HepG2 (cell line): ENCODE data around the gene HIRA. TPM values are rescaled to one million over a fixed set of nuclear protein-coding genes. Genes with fewer than 3 reads are reported as not detected.
A peak's percentile ranks its signal among the peaks of the same experiment; 100 is the strongest.

Experiments used
- FOSL2 ChIP-seq: sonication (generic); formaldehyde crosslinking; IDR thresholded peaks from 2 replicates; pipeline ENCODE4 v1.4.0; 2020; ENCODE audit warnings: missing genetic modification reagents
- FOXO1 ChIP-seq: sonication (generic); formaldehyde crosslinking; IDR thresholded peaks from 2 replicates; pipeline ENCODE4 v1.4.0; 2020; ENCODE audit warnings: missing genetic modification reagents
- ISL2 ChIP-seq: sonication (generic); formaldehyde crosslinking; IDR thresholded peaks from 2 replicates; pipeline ENCODE4 v1.5.0; 2020; ENCODE audit warnings: missing genetic modification reagents
- KDM5B ChIP-seq: sonication (generic); formaldehyde crosslinking; IDR thresholded peaks from 2 replicates; pipeline ENCODE4 v1.4.0; 2020; ENCODE audit warnings: missing genetic modification reagents, mild to moderate bottlenecking, borderline replicate concordance
- POGZ ChIP-seq: sonication (generic); formaldehyde crosslinking; IDR thresholded peaks from 2 replicates; pipeline ENCODE4 v1.4.0; 2020; ENCODE audit warnings: mild to moderate bottlenecking, missing genetic modification reagents
- PTBP1 ChIP-seq: fragments of 200-400 bp; formaldehyde crosslinking; IDR thresholded peaks from 2 replicates; pipeline ENCODE4 v1.6.1; 2018; ENCODE audit warnings: low read length, low read depth; ENCODE audit not compliant: poor library complexity, severe bottlenecking
- RARA ChIP-seq: IDR thresholded peaks from 2 replicates; pipeline ENCODE4 v1.6.1; 2016; ENCODE audit warnings: missing genetic modification reagents, missing compliant biosample characterization
- RARG ChIP-seq: sonication (generic); formaldehyde crosslinking; IDR thresholded peaks from 2 replicates; pipeline ENCODE4 v1.4.0; 2020; ENCODE audit warnings: low read depth, mild to moderate bottlenecking, missing genetic modification reagents
- RCOR2 ChIP-seq: IDR thresholded peaks from 2 replicates; pipeline ENCODE4 v1.6.1; 2016; ENCODE audit warnings: missing biosample characterization, missing genetic modification reagents
- SAP130 ChIP-seq: IDR thresholded peaks from 2 replicates; pipeline ENCODE4 v1.6.1; 2016; ENCODE audit warnings: low read depth
- SATB2 ChIP-seq: sonication (generic); formaldehyde crosslinking; IDR thresholded peaks from 2 replicates; pipeline ENCODE4 v1.5.0; 2020; ENCODE audit warnings: missing genetic modification reagents
- SIX1 ChIP-seq: sonication (generic); formaldehyde crosslinking; IDR thresholded peaks from 2 replicates; pipeline ENCODE4 v1.4.0; 2020; ENCODE audit warnings: missing genetic modification reagents, borderline replicate concordance
- YEATS4 ChIP-seq: sonication (generic); formaldehyde crosslinking; IDR thresholded peaks from 2 replicates; pipeline ENCODE4 v1.4.0; 2020; ENCODE audit warnings: missing genetic modification reagents, borderline replicate concordance
- ZBTB20 ChIP-seq: sonication (generic); formaldehyde crosslinking; IDR thresholded peaks from 2 replicates; pipeline ENCODE4 v1.8.1; 2023; ENCODE audit warnings: missing genetic modification reagents, low read depth, mild to moderate bottlenecking, borderline replicate concordance
- ZNF143 ChIP-seq: sonication (generic); formaldehyde crosslinking; IDR thresholded peaks from 2 replicates; pipeline ENCODE4 v1.4.0; 2020; ENCODE audit warnings: missing genetic modification reagents
- ZNF230 ChIP-seq: sonication (generic); formaldehyde crosslinking; IDR thresholded peaks from 2 replicates; pipeline ENCODE4 v1.4.0; 2020; ENCODE audit warnings: mild to moderate bottlenecking, missing genetic modification reagents
- ZNF343 ChIP-seq: sonication (generic); formaldehyde crosslinking; IDR thresholded peaks from 2 replicates; pipeline ENCODE4 v1.4.0; 2020; ENCODE audit warnings: mild to moderate bottlenecking, missing genetic modification reagents
- ZNF501 ChIP-seq: sonication (generic); formaldehyde crosslinking; IDR thresholded peaks from 2 replicates; pipeline ENCODE4 v1.5.1; 2020; ENCODE audit warnings: mild to moderate bottlenecking, moderate library complexity, missing genetic modification reagents
- ZNF569 ChIP-seq: sonication (generic); formaldehyde crosslinking; IDR thresholded peaks from 2 replicates; pipeline ENCODE4 v1.5.0; 2020; ENCODE audit warnings: mild to moderate bottlenecking, missing genetic modification reagents, moderate library complexity, borderline replicate concordance
- polyA plus RNA-seq, 8 experiments: library from polyadenylated mRNA; depleted of rRNA in 3 of 8; stranded (reverse) in 7 of 8; unstranded in 1 of 8; fragments of >200 nt; fragmentation: Illumina TruSeq in 4 of 8; extraction: Trizol in 4 of 8; gene quantifications; 2 replicates each; pipeline versions ENCODE4 v1.2.1 to v1.2.3, GENCODE V29; 2011 to 2016; ENCODE audit warnings: low read depth in 4 of 8, missing spikeins in 1 of 8, mixed read lengths in 1 of 8; ENCODE audit not compliant: insufficient read depth in 1 of 8
- total RNA-seq, 5 experiments: library from RNA; depleted of rRNA; stranded (reverse); fragments of >200 nt; fragmentation: Illumina TruSeq; extraction: Trizol; gene quantifications; 2 replicates each; pipeline ENCODE4 v1.2.3, GENCODE V29; 2016; ENCODE audit warnings: low read depth in 1 of 5
- TF ChIP-seq, protein P1 (sequence below): sonication (generic); formaldehyde crosslinking; IDR thresholded peaks from 2 replicates; pipeline ENCODE4 v1.5.0; 2020; ENCODE audit warnings: mild to moderate bottlenecking, missing genetic modification reagents, borderline replicate concordance
- TF ChIP-seq, protein P2 (sequence below): sonication (generic); formaldehyde crosslinking; IDR thresholded peaks from 2 replicates; pipeline ENCODE4 v1.4.0; 2020; ENCODE audit warnings: mild to moderate bottlenecking, low read depth, missing genetic modification reagents
- TF ChIP-seq, protein P3 (sequence below): sonication (generic); formaldehyde crosslinking; IDR thresholded peaks from 2 replicates; pipeline ENCODE4 v1.8.1; 2023; ENCODE audit warnings: mild to moderate bottlenecking, missing genetic modification reagents
- TF ChIP-seq, protein P4 (sequence below): sonication (generic); formaldehyde crosslinking; IDR thresholded peaks from 2 replicates; pipeline ENCODE4 v1.4.0; 2020; ENCODE audit warnings: missing genetic modification reagents; ENCODE audit errors: not compliant biosample characterization
- TF ChIP-seq, protein P5 (sequence below): sonication (generic); formaldehyde crosslinking; IDR thresholded peaks from 2 replicates; pipeline ENCODE4 v1.4.0; 2020; ENCODE audit warnings: mild to moderate bottlenecking, missing genetic modification reagents

HIRA gene
- total and polyA plus RNA-seq, 2 of the 13 experiments (the other 11 are each of a cell fraction or from before 2014, with no cell fraction given) = 21.5 to 29.2 TPM

DNA sequence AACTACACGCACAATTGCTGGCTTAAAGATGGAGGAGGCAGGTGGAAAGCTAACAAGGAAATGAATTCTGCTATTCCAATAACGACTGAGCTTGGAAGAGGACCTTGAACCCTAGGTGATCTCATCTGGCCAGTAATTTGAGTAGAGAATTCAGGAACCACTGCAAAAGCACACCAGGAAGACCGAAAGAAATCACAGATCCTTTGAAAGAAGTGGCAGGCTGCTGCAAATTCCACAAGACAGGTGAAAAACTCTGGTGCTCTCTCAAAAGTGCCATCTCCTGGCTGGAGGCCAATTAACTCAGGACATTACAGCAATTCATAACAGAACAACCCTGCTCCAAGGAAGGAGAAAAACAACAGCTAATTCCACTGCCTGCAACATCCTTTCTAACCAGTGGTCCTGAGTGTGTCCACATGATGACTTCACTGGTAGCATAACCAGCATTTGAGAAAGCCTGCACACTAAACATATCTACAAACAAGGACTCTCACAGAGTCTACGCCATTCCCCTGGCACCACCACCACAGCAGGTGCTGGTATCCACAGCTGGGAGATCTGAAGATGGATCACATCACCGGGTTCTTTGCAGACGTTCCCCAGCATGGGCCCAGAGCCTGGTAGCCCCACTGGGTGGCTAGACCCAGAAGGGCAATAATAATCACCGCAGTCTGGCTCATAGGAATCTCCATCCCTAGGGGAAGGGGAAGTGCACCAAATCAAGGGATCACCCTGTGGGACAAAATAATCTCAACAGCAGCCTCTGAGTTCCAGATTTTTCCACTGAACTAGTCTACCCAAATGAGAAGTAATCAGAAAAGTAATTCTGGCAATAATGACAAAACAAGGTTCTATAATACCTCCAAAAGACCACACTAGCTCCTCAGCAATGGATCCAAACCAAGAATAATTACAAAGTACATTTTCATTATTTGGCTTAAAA, 95.1 kb downstream of the HIRA start (continued):
- TF ChIP-seq SAP130 (CRISPR knock-in tag) (peak; percentile 48; the same call in 1 of the 2 replicates), ZNF230 (CRISPR knock-in tag) (no peak), ISL2 (CRISPR knock-in tag) (no peak), ZNF343 (CRISPR knock-in tag) (no peak), KDM5B (CRISPR knock-in tag) (no peak), PTBP1 (no peak), SIX1 (CRISPR knock-in tag) (peak; percentile 81; the same call in 1 of the 2 replicates), RCOR2 (CRISPR knock-in tag) (no peak), RARG (CRISPR knock-in tag) (no peak), YEATS4 (CRISPR knock-in tag) (no peak), ZBTB20 (CRISPR knock-in tag) (no peak), POGZ (CRISPR knock-in tag) (peak; percentile 76), RARA (peak; percentile 44; the same call in 1 of the 2 replicates), FOSL2 (CRISPR knock-in tag) (0 out of 2 replicates have a peak, but pooled peaks have one; percentile 22), ZNF501 (CRISPR knock-in tag) (no peak), ZNF569 (CRISPR knock-in tag) (no peak), ZNF143 (CRISPR knock-in tag) (no peak), FOXO1 (CRISPR knock-in tag) (no peak), SATB2 (CRISPR knock-in tag) (no peak)
- TF ChIP-seq, protein P1, sequence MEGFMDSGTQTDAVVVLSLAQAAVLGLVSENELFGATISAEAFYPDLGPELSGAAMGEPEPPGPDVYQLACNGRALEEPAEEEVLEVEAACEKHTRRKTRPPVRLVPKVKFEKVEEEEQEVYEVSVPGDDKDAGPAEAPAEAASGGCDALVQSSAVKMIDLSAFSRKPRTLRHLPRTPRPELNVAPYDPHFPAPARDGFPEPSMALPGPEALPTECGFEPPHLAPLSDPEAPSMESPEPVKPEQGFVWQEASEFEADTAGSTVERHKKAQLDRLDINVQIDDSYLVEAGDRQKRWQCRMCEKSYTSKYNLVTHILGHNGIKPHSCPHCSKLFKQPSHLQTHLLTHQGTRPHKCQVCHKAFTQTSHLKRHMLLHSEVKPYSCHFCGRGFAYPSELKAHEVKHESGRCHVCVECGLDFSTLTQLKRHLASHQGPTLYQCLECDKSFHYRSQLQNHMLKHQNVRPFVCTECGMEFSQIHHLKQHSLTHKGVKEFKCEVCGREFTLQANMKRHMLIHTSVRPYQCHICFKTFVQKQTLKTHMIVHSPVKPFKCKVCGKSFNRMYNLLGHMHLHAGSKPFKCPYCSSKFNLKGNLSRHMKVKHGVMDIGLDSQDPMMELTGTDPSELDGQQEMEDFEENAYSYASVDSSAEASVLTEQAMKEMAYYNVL (CRISPR knock-in tag) = 0 out of 2 replicates have a peak, but pooled peaks have one; percentile 37
- TF ChIP-seq, protein P2, sequence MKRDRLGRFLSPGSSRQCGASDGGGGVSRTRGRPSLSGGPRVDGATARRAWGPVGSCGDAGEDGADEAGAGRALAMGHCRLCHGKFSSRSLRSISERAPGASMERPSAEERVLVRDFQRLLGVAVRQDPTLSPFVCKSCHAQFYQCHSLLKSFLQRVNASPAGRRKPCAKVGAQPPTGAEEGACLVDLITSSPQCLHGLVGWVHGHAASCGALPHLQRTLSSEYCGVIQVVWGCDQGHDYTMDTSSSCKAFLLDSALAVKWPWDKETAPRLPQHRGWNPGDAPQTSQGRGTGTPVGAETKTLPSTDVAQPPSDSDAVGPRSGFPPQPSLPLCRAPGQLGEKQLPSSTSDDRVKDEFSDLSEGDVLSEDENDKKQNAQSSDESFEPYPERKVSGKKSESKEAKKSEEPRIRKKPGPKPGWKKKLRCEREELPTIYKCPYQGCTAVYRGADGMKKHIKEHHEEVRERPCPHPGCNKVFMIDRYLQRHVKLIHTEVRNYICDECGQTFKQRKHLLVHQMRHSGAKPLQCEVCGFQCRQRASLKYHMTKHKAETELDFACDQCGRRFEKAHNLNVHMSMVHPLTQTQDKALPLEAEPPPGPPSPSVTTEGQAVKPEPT (CRISPR knock-in tag) = no peak
- TF ChIP-seq, protein P3, sequence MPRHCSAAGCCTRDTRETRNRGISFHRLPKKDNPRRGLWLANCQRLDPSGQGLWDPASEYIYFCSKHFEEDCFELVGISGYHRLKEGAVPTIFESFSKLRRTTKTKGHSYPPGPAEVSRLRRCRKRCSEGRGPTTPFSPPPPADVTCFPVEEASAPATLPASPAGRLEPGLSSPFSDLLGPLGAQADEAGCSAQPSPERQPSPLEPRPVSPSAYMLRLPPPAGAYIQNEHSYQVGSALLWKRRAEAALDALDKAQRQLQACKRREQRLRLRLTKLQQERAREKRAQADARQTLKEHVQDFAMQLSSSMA (CRISPR knock-in tag) = no peak
- TF ChIP-seq, protein P4, sequence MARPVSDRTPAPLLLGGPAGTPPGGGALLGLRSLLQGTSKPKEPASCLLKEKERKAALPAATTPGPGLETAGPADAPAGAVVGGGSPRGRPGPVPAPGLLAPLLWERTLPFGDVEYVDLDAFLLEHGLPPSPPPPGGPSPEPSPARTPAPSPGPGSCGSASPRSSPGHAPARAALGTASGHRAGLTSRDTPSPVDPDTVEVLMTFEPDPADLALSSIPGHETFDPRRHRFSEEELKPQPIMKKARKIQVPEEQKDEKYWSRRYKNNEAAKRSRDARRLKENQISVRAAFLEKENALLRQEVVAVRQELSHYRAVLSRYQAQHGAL = no peak
- TF ChIP-seq, protein P5, sequence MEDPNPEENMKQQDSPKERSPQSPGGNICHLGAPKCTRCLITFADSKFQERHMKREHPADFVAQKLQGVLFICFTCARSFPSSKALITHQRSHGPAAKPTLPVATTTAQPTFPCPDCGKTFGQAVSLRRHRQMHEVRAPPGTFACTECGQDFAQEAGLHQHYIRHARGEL (CRISPR knock-in tag) = no peak
